ELF-1 (cell line): ENCODE results near the gene GABRR3.

Experiments
- DNase-seq: peaks from one replicate; pipeline ENCODE4 v3.0.0-alpha.2; 2016; ENCODE audit warnings: low read depth, low spot score

The GABRR3 gene

DNA sequence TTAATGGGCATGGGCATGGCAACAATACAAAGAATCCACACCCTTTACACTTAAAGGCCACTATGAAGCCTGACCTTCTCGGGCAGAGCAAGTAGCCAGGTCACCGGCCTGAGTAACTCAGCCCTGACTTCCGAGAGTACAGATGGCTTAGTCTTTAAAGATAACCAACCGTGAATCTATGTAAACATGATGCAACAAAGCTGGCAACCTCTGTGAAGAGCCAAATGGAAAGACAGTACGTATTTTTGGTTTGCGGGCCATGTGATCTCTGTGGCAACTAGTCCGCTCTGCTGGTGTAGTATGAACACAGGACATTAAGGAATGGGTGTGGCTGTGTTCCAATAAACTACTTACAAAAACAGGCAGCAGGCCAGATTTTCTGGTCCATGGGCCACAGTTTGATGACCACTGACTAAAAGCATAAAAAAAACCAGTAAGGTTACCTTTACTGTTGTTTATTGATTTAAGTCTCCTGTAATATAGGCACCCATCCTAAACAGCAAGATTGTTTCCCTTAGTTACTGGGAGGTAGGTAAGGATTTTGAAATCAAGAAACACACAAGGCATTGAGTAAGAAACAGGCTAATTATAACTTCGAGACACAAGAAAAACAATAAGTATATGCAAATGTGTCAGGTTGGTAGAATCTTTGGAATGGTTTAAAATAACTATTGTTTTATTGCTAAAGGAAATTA, 77.4 kb downstream of the GABRR3 start:
- DNase-seq: no peak

DNA sequence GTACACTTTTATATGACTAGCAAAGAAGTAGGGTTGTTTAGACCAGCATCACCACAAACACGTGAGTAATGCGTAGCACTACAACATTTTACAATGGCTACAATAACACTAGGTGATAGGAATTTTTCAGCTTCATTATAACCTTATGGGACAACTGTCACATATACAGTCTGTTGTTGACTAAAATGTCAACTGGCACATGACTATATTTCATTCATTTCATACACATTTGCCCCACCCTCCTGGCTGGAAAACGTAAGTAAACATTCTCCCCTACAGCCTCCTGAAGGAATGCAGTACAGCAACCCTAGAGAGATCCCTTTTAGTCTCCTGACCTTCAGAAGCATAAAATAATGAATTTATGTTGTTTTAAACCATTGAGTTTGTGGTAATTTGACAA, 79.1 kb downstream of the GABRR3 start:
- DNase-seq: no peak

DNA sequence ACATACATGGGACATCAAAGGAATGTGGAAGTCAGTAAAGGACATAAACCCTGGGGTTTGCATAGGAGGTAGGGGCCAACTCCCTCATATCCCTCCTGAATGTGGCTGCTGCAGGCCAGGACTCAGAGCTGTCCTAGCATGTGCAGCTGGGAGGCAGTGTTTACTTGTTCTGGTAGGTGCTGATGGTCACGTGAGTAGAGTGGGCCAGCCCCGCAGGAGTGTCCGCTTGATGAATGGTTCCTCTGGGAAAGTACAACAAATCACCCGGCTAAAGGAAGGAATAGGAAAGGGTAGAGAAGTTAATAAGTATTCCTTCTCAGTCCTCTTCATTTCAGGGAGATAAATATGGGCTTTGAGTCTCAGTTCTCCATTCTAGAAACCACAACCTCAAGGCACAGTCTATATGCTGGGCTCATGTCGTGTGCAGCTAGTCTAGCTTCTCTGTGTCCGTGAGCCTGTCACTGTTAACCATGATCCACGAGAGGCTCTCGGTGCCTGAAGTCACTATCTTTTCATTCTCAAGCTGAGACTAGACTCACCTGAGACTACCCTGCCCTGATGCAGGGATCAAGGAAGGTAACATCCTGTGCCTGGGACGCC, 80.8 kb downstream of the GABRR3 start:
- no peak for DNase-seq

DNA sequence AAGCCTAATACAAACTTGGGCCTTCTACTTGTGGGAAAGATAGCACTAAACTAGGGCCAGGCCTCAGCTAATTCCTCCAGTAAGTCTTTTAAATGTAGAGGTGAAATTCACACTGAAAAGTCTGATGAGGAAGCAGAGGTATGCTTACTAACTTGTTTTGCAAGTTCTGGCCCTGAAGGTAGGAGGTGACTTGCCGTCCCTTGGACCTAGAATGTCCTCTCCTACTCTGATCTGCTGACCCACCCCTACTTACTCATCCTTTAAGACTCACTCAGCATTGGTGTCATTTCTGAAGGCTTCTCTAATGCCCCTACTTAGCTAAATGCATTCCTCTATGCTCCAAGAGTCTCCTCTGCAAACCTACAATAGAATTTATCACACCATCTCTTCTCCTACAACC, 82.2 kb downstream of the GABRR3 start:
- no peak for DNase-seq

DNA sequence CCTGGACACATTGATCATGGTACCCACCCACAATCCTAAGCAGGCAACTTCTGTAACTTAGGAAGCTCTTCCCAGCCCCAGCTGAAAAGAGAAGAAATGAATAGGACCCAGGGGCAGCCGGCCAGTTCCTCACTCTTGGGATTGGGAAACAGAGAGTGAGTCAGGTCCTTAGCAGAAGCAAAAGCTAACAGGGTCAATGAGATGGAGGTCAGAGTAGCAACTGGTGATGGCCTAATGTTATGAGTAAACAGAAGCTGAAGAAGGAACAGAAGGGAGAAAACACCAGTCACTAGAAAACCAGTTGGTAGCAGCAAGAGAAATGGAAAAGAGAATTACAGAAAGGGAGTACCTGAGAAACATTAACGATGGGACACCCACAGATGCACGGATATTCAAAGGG, 82.8 kb downstream of the GABRR3 start:
- DNase-seq: no peak

DNA sequence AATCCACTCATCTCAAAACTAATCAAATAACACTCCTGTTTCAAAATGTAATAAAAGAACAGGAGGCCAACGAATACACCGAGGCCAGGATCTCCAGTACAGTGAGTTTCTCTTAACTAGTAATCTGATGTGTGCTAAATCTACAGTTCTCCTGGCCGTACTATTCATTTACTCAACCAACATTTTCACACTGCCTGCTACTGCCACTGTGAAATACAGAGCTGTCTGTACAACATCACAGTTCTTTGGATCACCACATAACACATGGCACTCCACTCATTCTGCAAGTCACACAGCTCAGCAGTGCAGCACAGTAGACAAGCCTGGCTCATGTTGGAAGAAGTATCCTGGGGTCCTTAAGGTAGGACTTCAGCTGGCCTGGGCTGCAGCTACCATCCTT, 84.8 kb downstream of the GABRR3 start:
- no peak for DNase-seq

DNA sequence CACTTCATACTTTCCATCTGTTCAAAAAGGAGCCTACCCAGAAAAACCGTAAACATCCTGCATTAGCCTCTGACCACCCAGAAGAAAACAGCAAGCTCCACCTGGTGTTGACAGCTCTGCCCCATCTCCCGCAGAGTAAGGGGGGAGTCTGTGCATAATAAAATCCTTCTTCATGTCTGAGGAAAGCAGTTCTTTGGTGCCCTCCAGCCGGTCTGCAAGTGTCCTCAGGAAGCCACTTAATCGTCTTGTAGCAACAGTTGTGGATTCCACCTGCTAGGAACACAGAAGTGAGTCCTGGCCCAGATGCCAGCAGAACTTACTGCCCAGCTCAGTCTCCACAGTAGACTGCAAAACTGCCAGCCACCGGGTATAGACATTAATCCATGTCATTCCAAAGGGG, 85.4 kb downstream of the GABRR3 start:
- DNase-seq: no peak

DNA sequence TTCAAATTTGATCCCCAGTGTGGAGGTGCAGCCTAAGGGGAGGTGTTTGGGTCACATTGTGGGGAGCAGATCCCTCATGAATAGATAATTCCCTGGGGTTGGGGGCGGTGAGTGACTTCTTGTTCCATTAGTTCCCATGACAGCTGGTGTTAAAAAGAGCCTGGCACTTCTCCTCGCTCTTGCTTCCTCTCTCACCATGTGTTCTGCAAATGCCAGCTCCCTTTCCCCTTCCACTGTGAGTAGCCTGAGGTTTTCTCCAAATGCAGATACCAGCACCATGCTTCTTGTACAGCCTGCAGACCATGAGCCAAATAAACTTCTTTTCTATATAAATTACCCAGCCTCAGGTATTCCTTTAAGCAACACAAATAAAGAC, 86.0 kb downstream of the GABRR3 start:
- no peak for DNase-seq

DNA sequence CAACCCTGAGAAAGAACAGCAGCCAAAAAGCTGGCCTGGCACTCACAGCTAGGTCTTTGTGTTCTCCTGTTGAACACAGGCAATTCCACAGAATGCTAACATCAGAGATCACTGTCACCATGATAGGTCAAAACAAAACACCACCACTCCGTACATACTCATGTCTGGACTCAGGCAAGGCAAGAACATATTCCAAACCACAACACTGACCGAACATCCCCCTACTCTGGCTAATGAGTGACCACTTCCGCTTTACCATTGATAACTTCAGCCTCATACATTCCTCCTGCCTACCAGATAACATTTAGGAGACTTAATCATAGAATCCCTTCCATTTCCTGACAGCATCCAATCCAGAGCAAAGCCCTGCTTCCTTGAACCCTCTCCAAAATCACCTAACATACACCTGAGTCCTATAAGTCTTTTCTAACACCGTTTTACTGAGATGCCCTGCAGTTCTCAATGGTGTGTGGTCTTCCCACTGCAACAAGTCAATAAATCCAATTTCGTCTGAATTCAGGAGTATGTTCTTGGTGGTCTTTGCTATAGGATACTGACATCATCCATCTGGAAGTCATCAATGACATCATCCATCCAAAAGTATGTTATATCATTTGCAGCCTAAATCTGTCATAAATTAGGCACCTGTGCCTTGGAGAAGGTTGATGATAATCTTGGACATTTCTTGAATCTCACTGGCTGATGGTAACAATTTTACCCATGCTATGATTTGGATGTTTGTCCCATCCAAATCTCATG, 86.6 kb downstream of the GABRR3 start:
- no peak for DNase-seq

DNA sequence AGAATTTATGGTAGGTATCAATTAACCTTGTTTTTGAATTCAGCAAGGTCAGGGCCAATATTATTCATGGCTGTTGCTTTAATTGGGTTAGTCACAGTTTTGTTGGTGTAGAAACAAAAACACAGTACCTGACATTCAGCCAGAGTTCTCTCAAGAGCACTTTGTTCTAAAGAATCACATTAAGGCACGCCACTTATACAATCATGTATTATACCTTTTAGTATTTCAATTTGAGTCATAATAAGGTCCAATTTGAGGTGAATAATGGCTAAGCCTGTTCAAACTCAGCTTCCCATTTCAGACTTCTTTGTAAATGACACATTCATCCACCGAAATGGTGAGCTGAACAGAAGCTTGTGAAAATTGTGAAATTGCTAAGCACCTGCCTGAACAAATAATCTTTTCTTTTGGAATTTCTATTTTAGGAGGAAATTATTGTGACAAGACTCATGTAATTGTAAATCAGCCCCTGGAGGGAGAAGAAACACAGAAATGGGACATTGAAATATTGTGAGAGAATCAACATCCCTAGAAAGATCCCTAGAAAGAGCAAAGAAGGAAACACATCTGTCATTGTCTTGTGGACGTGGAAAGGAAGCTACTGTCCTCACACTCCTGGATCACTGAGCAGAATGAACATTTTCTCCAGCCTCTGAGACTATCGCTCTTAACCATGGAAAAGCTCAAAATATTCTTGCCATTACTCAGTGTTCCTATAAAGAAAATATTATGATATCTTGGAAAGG, 92.1 kb downstream of the GABRR3 start:
- DNase-seq: no peak

DNA sequence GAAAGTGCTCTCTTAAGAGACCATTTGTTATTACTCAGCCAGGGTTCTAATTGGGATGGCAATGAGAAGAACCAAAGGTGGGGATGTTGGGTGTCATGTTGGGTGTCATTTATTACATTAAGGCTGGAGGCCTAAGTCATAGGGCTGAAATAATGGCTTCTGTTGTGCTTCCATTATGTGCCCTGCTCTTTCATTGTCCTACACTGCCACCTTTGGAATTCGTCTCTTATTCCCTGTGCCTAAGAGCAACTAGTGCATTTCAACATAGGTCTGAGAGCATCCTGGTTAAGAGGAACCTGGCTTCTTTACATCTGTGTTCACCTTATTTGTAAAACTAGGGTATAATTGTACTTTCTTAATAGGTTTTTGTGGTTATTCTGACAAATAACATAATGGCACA, 95.1 kb downstream of the GABRR3 start:
- DNase-seq: no peak

DNA sequence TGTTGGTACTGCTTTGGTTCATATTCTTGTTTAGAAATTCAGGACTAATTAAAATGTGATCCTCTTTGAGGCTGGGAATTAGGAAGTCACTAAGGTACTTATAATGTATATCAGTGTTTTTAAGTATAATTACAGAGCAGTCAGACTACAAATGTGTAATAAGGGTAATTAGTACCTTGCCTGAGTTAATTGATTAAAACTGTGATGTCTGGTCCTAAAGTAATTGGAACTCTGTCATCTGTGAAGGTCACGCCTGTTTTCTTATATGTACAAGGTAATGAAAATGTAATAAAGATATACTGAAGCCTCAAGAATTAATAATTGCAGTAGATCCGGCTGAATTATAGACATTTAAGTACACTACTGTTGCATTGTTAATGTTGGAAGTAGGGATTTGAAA, 95.7 kb downstream of the GABRR3 start:
- no peak for DNase-seq

DNA sequence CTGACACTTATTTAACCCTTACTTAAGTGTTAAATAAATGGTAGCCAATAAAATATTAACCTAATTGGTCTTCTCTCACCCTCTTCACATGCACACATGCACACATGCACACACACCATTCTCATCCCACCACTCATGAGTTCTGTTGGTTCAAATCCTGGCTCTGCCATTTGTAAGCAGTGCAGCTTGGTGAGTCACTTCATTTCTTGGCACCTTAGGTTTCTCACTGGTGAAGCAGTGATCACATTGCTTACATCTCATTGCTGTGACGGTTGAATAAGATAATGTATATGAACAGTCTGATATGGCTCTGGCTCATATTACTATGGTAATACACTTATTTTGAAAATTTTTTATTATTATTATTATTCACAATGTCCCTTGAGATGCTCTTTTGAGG, 96.7 kb downstream of the GABRR3 start:
- no peak for DNase-seq

DNA sequence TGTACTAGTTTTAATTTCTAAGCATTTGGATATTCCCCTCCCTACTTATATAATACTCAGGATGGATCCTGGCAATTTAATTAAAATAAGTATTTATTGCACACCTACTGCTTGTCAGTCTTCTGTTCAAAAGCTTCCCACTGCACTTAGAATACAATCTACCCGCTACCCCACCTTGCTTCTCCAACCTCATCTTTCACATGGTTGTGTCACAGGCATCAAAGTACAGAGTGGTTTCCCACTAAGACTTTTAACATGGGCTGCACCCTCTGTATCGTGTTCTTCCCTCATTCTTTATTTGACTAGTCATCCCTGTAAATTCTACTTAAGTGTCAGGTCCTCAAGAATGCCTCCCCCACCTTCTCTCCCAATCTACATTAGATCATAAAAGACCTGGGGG, 97.9 kb downstream of the GABRR3 start:
- DNase-seq: no peak

DNA sequence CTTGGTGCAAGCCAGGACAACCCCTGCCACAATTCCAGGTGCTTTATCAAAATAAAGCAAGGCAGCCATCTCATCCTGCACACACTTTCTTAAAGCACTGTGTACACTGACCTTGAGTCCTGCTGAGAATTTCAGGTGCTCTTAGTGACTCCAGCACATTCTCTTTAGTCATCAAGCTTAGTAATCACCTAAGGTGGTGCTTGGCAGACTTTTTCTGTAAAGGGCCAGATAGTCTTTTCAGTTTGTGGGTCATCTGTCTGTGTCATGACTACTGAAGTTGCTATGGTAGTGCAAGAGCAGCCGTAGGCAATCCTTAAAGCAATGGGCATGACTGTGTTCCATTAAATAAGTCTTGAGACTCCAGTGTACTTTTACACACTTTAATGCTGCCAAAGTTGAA, 99.3 kb downstream of the GABRR3 start:
- DNase-seq: no peak
